Testis (tissue), 2 donors: ENCODE data around the gene SPATA13.

Experiments
- POLR2A ChIP-seq: fragments of 450-650 bp; IDR thresholded peaks from one replicate; pipeline ENCODE4 v1.6.1; 2017; ENCODE audit warnings: antibody characterized with exemption, mild to moderate bottlenecking, moderate library complexity
- TF ChIP-seq, protein P1 (sequence below), 3 experiments: fragments of 450-650 bp in 2 of 3; fragments of 200-600 bp in 1 of 3; sonication (generic) in 1 of 3; IDR thresholded peaks; one replicate each; pipeline ENCODE4 v1.5.1; 2016 to 2019; ENCODE audit warnings: antibody characterized with exemption in 3 of 3, mild to moderate bottlenecking in 2 of 3, moderate library complexity in 1 of 3

DNA sequence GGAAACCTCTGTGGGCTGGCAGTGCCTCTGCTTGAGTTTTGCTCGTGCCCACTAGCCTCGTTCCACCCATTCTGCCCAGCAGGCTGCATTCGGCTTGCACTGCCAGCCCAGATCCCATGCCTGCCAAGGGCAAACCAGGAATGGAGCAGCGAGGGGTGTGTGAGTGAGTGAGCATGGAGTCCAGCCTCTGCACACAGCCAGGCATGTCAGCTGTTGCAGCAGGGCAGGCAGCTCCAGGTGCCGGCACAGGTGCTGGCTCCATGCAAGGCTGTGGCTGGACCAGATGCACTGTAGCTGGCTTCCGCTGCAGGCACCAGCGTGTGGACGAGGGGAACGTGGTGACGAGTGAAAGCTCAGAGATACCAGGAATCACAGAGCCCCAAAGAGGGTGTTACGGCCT is 64.5 kb downstream of the SPATA13 start:
- TF ChIP-seq, protein P1, sequence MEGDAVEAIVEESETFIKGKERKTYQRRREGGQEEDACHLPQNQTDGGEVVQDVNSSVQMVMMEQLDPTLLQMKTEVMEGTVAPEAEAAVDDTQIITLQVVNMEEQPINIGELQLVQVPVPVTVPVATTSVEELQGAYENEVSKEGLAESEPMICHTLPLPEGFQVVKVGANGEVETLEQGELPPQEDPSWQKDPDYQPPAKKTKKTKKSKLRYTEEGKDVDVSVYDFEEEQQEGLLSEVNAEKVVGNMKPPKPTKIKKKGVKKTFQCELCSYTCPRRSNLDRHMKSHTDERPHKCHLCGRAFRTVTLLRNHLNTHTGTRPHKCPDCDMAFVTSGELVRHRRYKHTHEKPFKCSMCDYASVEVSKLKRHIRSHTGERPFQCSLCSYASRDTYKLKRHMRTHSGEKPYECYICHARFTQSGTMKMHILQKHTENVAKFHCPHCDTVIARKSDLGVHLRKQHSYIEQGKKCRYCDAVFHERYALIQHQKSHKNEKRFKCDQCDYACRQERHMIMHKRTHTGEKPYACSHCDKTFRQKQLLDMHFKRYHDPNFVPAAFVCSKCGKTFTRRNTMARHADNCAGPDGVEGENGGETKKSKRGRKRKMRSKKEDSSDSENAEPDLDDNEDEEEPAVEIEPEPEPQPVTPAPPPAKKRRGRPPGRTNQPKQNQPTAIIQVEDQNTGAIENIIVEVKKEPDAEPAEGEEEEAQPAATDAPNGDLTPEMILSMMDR (IDR thresholded peaks at IDR 0.05) = no peak
- TF ChIP-seq POLR2A = no peak
